ENCODE data around the gene PTPRG. TPM values are rescaled to one million over a fixed set of nuclear protein-coding genes. Genes with fewer than 3 reads are reported as not detected.

PTPRG gene
- total RNA-seq, 4 donors from 2014 or later, result 51.9 to 56.8 (median 54.4) TPM

GRCh38 chr3:61805510-61806080 is 244.2 kb downstream of the PTPRG start:
- 66% methylated on average over 3 of the region's 3 CpGs for WGBS
- intact Hi-C loops (cut with DNase I), result no loop called here
- Histone ChIP-seq H3K27ac (replicated peaks in 1 of 4) (peak overlapping the region; percentile 12 to 56 (median 28)), H3K36me3 (no peaks in the 10 kb centered on the region), H3K4me1 (peaks cover 68 to 86% (median 81%) of the 10 kb centered on the region in 4 donors), H3K4me3 (no peak overlapping the region), H3K9me3 (no peaks in the 10 kb centered on the region), H3K27me3 (no peaks in the 10 kb centered on the region)
- TF ChIP-seq CTCF (IDR thresholded peaks at IDR 0.05), result no peak
- no peak for TF ChIP-seq EP300 (IDR thresholded peaks at IDR 0.05)
- TF ChIP-seq POLR2A (IDR thresholded peaks at IDR 0.05; ENCODE audit: low read depth), result no peak
- TF ChIP-seq POLR2AphosphoS5 (IDR thresholded peaks at IDR 0.05), result no peak
- DNase-seq (ENCODE audit: extremely low spot score), result no peak

- 87% methylated on average over 4 of the region's 4 CpGs for WGBS
- no peak for DNase-seq (ENCODE audit: extremely low spot score)
- Histone ChIP-seq H3K36me3 (no peaks in the 10 kb centered on the region), H3K27ac (replicated peaks in 1 of 4) (peak overlapping the region in 1 of 4 donors; percentile 56), H3K4me3 (no peak overlapping the region), H3K9me3 (no peaks in the 10 kb centered on the region), H3K27me3 (no peaks in the 10 kb centered on the region), H3K4me1 (peaks cover 76 to 98% (median 93%) of the 10 kb centered on the region in 4 donors)
- TF ChIP-seq POLR2A (IDR thresholded peaks at IDR 0.05; ENCODE audit: low read depth), result no peak
- TF ChIP-seq POLR2AphosphoS5 (IDR thresholded peaks at IDR 0.05), result no peak
- no peak for TF ChIP-seq CTCF (IDR thresholded peaks at IDR 0.05)
- no peak for TF ChIP-seq EP300 (IDR thresholded peaks at IDR 0.05)
- intact Hi-C loops (cut with DNase I), result no loop called here
These were observed 245.4 kb downstream of the PTPRG start for GRCh38 chr3:61806810-61807209.

GRCh38 chr3:61807865-61808276 is 246.5 kb downstream of the PTPRG start:
- intact Hi-C loops (cut with DNase I), result no loop called here
- Histone ChIP-seq H3K27ac (replicated peaks in 1 of 4) (peak overlapping the region in 3 of 4 donors; percentile 38 to 44 (median 42)), H3K9me3 (no peaks in the 10 kb centered on the region), H3K36me3 (no peaks in the 10 kb centered on the region), H3K4me3 (no peak overlapping the region), H3K4me1 (peaks cover 77 to 96% (median 92%) of the 10 kb centered on the region in 4 donors), H3K27me3 (no peaks in the 10 kb centered on the region)
- WGBS, result 52% methylated on average over 6 of the region's 6 CpGs
- TF ChIP-seq EP300 (IDR thresholded peaks at IDR 0.05) (no peak), POLR2A (IDR thresholded peaks at IDR 0.05; ENCODE audit: low read depth) (no peak), CTCF (IDR thresholded peaks at IDR 0.05) (no peak), POLR2AphosphoS5 (IDR thresholded peaks at IDR 0.05) (no peak)
- no peak for DNase-seq (ENCODE audit: extremely low spot score)

- intact Hi-C loops (cut with DNase I), result no loop called here
- Histone ChIP-seq H3K27me3 (no peaks in the 10 kb centered on the region), H3K4me3 (no peak overlapping the region), H3K9me3 (no peaks in the 10 kb centered on the region), H3K27ac (replicated peaks in 1 of 4) (peak overlapping the region in 3 of 4 donors; percentile 38 to 44 (median 42)), H3K36me3 (no peaks in the 10 kb centered on the region), H3K4me1 (peaks cover 77 to 90% (median 86%) of the 10 kb centered on the region in 4 donors)
- DNase-seq (ENCODE audit: extremely low spot score), result no peak
- 60% methylated on average over 5 of the region's 5 CpGs for WGBS
- TF ChIP-seq POLR2AphosphoS5 (IDR thresholded peaks at IDR 0.05) (no peak), EP300 (IDR thresholded peaks at IDR 0.05) (no peak), CTCF (IDR thresholded peaks at IDR 0.05) (no peak), POLR2A (IDR thresholded peaks at IDR 0.05; ENCODE audit: low read depth) (no peak)
These were observed 247.2 kb downstream of the PTPRG start for GRCh38 chr3:61808526-61808925.

GRCh38 chr3:61808999-61809398 is 247.6 kb downstream of the PTPRG start:
- WGBS, result 87% methylated on average over 1 of the region's 1 CpG
- TF ChIP-seq POLR2A (IDR thresholded peaks at IDR 0.05; ENCODE audit: low read depth), result no peak
- no peak for TF ChIP-seq EP300 (IDR thresholded peaks at IDR 0.05)
- no peak for TF ChIP-seq CTCF (IDR thresholded peaks at IDR 0.05)
- TF ChIP-seq POLR2AphosphoS5 (IDR thresholded peaks at IDR 0.05), result no peak
- Histone ChIP-seq H3K27me3 (no peaks in the 10 kb centered on the region), H3K4me1 (peaks cover 77 to 89% (median 85%) of the 10 kb centered on the region in 4 donors), H3K4me3 (no peak overlapping the region), H3K9me3 (no peaks in the 10 kb centered on the region), H3K36me3 (no peaks in the 10 kb centered on the region), H3K27ac (replicated peaks in 1 of 4) (peak overlapping the region in 3 of 4 donors; percentile 38 to 44 (median 42))
- DNase-seq (ENCODE audit: extremely low spot score), result no peak
- intact Hi-C loops (cut with DNase I), result no loop called here

Data from esophagus muscularis mucosa (tissue), 4 donors.